SU-DHL-6 (cell line): ENCODE results near the gene PNMA1.

ENCODE experiments used
- EZH2phosphoT487 ChIP-seq: fragments of 200-600 bp; sonication (generic), shearing (Covaris generic); conservative IDR thresholded peaks from 2 replicates; pipeline ENCODE4 v1.6.1; 2018; ENCODE audit warnings: mild to moderate bottlenecking, antibody characterized with exemption, low read length, moderate library complexity, mixed read lengths
- TF ChIP-seq, protein P1 (sequence below): fragments of 200-600 bp; sonication (generic); IDR thresholded peaks from one replicate; pipeline ENCODE4 v1.5.1; 2017; ENCODE audit warnings: antibody characterized with exemption, mild to moderate bottlenecking, low read length, moderate library complexity; ENCODE audit not compliant: insufficient read depth, poor library complexity, severe bottlenecking

DNA sequence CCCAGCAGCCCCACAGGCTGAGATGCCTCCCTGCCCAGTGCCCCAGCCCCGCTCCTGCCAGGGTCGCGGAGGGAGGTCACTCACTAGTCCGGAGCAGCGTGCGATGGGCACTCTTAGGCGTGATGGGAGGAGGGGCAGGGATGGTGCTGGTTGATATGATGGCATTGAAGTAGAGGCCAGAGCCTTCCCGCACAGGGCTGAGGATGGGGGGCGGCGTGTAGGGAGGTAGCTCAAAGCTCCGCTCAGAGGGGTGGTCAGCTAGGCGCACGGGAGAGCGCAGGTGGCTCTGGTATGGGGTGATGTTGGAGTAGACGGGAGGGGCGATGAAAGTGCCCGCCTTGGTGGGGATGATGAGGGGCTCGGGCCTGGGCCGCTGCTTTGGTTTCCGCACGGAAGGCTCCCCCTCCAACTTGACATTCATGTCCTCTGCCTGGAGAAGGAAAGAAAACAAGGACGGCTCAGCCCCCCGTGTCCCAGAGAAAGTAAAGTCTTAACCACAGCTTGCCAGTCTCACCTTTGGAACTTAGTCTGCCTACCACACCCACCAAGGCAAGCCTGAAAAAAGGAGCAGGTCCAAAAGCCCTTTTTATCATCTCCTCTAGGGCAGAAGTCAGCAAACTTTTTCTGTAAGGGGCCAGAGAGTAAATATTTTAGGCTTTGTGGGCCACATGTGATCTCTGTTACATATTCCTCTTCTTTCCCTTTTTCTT lies 15.5 kb upstream of the PNMA1 start:
- TF ChIP-seq, protein P1, sequence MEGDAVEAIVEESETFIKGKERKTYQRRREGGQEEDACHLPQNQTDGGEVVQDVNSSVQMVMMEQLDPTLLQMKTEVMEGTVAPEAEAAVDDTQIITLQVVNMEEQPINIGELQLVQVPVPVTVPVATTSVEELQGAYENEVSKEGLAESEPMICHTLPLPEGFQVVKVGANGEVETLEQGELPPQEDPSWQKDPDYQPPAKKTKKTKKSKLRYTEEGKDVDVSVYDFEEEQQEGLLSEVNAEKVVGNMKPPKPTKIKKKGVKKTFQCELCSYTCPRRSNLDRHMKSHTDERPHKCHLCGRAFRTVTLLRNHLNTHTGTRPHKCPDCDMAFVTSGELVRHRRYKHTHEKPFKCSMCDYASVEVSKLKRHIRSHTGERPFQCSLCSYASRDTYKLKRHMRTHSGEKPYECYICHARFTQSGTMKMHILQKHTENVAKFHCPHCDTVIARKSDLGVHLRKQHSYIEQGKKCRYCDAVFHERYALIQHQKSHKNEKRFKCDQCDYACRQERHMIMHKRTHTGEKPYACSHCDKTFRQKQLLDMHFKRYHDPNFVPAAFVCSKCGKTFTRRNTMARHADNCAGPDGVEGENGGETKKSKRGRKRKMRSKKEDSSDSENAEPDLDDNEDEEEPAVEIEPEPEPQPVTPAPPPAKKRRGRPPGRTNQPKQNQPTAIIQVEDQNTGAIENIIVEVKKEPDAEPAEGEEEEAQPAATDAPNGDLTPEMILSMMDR, result no peak
- no peak for TF ChIP-seq EZH2phosphoT487
